GM12801 (cell line): Measurements from ENCODE around the gene RPL7L1.

Source experiments
- TF ChIP-seq, protein P1 (sequence below): IDR thresholded peaks from one replicate; pipeline ENCODE4 v1.5.1; 2011; ENCODE audit warnings: control low read depth; ENCODE audit not compliant: insufficient read length; ENCODE audit errors: extremely low read depth

The RPL7L1 gene

DNA sequence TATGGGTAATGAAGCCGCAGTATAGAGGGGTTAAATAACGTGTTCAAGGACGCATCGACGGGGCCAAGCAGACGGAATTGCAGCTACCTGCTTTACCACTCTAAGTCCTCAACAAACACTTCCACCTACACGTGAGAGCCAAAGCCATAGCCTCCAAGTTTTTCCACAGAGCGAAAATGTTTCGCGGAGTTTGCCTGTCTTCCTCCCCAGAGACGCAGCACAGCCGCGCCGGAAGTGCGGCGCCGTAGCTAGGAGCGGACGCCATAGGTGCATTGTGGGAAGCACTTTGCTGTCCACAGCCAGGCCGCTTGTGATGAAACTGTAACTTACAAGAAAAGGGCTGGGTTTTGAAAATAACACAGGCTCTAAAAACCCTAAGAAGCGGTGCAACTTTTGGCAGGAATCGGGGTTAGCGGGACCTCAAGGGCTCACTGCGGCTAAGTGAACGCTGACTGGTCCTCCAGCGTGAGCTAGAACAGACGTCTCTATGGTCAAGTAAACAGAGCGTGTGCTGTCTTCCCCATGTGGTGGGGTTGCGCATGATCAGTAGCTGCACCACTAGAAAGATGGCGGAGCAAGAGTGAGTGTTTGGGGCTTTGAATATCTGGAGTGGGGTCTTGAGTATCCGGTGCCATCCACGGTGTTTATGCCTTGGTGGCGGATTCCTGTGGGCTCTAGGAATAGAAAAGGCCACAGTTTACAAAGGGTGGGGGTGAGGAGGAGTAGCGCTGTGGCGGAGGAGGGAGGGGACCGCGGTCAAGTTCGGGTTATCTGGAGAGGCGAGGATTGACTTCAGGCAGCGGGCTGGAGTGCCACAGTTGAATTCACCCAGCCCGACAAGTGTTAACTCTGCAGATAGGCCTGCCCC is at the start of gene RPL7L1:
Gene RPL7L1 (plus strand): TSS at position 245 of the 868 bp plus-strand sequence. CDS start 295 bp downstream, at position 540.
- TF ChIP-seq, protein P1, sequence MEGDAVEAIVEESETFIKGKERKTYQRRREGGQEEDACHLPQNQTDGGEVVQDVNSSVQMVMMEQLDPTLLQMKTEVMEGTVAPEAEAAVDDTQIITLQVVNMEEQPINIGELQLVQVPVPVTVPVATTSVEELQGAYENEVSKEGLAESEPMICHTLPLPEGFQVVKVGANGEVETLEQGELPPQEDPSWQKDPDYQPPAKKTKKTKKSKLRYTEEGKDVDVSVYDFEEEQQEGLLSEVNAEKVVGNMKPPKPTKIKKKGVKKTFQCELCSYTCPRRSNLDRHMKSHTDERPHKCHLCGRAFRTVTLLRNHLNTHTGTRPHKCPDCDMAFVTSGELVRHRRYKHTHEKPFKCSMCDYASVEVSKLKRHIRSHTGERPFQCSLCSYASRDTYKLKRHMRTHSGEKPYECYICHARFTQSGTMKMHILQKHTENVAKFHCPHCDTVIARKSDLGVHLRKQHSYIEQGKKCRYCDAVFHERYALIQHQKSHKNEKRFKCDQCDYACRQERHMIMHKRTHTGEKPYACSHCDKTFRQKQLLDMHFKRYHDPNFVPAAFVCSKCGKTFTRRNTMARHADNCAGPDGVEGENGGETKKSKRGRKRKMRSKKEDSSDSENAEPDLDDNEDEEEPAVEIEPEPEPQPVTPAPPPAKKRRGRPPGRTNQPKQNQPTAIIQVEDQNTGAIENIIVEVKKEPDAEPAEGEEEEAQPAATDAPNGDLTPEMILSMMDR = no peak

DNA sequence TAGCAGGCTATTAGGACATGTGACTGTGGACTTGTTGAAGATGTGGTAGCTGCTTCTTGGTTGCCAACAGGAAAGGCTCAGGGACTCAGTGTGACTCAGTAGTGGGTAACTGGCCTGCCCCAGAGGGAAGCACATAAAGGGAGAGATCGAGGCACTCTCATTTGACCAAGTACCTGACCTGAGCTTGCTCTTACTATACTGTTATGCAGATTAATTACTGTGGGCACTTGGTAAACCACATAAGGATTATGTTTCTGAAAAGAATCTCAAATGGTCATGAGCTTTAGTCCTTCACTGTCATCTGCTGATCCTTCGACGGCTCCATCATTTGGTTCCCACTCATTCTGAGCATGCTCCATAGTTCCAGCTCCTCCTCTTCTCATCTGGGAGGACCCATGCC is 48.2 kb upstream of the RPL7L1 start:
- TF ChIP-seq, protein P1 = no peak

DNA sequence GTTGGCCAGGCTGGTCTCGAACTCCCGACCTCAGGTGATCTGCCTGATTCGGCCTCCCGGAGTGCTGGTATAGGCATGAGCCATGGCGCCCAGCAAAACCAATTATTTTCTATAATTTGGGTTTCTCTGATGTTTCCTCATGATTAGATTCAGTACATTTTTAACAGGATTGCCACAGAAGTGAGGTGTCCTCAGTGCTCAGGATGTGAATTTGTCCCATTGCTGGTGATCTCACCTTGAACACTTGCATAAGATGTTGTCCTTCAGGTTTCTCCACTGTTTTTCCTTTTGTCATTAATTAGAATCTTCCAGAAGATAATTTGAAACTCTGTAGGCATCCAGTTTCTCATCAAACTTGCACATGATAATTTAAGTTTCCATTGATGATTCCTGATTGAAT is 45.4 kb upstream of the RPL7L1 start:
- TF ChIP-seq, protein P1 = no peak

DNA sequence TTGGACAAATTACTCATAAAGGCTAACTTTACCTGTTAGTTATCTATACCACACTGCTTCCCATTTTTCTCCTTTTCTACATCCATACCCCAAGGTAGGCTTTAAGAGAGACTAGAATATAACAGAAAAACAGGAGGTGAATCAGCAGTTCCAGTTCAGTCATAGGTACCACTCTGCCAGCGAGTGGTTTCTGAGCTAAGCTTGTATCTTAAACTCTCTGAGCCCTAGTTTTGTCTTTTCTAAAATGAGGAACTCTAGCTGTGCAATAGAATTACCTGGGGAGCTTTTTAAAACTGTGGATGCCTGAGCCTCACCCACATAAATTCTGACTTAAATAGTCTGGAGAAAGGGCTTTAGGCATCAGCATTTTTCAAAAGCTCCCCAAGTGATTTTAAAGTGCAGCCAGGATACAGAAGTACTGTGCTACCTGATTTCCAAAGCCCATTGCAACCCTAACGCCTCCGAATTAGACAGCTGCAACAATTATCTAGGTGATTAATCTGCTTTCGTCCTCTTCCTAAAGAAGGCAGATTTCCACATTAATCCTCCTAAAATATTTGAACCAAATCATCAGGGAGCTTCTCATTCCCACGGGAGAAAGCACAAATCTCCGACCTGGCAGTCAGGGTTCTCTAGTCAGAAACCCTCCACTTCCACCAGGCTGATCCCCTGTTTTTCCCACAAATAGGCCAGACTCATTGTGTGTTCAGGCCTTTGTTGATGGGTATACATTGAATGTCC is 37.4 kb upstream of the RPL7L1 start:
- TF ChIP-seq, protein P1 = no peak

DNA sequence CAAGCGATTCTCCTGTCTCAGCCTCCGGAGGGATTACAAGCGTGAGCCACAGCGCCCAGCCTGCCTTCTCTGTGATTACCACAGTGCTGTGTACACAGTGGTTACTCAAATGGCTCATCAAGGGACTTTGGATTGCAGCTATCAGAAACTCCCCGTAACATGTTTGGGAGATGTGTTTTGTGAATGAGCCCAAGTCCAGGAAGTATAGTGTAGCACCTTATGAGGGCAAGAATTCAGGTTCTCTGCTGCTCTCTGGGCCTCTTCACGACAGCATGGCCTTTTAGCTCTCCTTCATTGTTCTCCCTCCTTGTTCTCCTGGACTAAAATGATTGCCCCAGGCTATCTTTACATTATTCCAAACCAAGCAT is 34.1 kb upstream of the RPL7L1 start:
- TF ChIP-seq, protein P1 = no peak

DNA sequence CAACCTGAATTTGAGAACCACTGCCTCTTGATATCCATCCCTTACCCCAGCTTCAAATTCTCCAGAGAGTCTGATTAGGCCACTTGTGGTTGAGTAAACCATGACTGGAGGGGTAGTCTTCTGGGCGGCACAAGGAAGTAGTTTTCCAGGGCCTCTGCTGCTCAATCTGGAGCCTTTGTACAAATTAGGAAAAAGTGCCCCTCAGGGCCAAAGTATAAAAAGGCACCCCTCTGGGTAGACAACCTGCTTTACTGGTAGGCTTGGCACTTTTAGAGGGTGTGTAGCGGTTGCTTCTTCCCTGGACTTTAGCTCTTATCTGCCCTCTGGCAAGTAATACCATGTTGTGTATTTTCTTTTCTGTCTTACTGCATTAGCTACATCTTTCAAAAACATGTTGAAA is 32.9 kb upstream of the RPL7L1 start:
- TF ChIP-seq, protein P1 = no peak

DNA sequence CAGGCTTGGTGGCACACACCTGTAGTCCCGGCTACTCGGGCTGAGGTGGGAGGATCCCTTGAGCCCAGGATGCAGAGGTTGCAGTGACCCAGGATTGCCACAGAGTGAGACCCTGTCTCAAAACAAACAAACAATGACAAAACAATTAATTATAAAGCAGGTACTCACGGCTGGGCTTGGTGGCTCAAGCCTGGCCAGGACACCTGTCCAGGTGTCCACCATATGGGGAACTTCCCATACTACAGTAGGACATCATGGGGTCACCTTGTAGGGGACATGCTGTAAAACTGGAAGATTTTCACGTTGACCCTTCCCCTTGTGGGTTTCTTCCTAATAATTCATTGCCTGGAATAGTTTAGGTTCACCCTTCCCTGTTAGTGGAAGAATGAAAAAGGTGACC is 30.7 kb upstream of the RPL7L1 start:
- TF ChIP-seq, protein P1 = no peak
